ENCODE measurements around the gene PTCHD1.

DNA sequence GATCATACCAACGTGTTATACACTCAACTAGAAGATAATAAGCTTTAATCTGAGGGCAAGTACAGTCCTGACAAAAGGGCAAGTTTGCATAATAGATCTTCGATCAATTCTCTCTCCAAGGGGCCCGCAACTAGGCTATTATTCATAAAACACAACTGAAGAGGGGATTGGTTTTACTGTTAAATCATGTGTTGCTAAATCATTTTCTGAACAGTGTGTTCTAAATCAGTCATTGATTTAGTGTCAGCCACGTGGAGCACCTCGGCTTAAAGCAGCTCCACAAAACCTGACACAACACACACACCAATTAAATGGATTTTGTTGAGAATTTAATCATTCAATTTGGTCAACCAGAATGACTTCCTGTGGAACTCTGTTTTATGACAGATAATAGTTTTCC lies 61.6 kb downstream of the PTCHD1 start:
- TF ChIP-seq, protein P1, sequence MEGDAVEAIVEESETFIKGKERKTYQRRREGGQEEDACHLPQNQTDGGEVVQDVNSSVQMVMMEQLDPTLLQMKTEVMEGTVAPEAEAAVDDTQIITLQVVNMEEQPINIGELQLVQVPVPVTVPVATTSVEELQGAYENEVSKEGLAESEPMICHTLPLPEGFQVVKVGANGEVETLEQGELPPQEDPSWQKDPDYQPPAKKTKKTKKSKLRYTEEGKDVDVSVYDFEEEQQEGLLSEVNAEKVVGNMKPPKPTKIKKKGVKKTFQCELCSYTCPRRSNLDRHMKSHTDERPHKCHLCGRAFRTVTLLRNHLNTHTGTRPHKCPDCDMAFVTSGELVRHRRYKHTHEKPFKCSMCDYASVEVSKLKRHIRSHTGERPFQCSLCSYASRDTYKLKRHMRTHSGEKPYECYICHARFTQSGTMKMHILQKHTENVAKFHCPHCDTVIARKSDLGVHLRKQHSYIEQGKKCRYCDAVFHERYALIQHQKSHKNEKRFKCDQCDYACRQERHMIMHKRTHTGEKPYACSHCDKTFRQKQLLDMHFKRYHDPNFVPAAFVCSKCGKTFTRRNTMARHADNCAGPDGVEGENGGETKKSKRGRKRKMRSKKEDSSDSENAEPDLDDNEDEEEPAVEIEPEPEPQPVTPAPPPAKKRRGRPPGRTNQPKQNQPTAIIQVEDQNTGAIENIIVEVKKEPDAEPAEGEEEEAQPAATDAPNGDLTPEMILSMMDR (IDR thresholded peaks at IDR 0.05): no peak
- TF ChIP-seq POLR2AphosphoS5 (IDR thresholded peaks at IDR 0.05; ENCODE audit: insufficient read depth in 1 of 2, low read depth in 1 of 2): no peak
- TF ChIP-seq POLR2A (IDR thresholded peaks at IDR 0.05): no peak
